A673 (cell line): Measurements from ENCODE around the gene RNGTT.

Source experiments
- EZH2 ChIP-seq: fragments of 200-600 bp; sonication (generic); IDR thresholded peaks from 2 replicates; pipeline ENCODE4 v1.6.1; 2017; ENCODE audit warnings: borderline replicate concordance, low read depth, mild to moderate bottlenecking, mixed read lengths, antibody characterized with exemption, low read length; ENCODE audit not compliant: poor library complexity, severe bottlenecking
- TF ChIP-seq, protein P1 (sequence below): fragments of 300-800, 200-600 bp; sonication (generic); conservative IDR thresholded peaks from 2 replicates; pipeline ENCODE4 v1.5.1; 2017; ENCODE audit warnings: low read depth, mild to moderate bottlenecking, antibody characterized with exemption, low read length, moderate library complexity, mixed read lengths

GRCh38 chr6:88669475-88669874, 293.9 kb downstream of the RNGTT start:
- TF ChIP-seq, protein P1, sequence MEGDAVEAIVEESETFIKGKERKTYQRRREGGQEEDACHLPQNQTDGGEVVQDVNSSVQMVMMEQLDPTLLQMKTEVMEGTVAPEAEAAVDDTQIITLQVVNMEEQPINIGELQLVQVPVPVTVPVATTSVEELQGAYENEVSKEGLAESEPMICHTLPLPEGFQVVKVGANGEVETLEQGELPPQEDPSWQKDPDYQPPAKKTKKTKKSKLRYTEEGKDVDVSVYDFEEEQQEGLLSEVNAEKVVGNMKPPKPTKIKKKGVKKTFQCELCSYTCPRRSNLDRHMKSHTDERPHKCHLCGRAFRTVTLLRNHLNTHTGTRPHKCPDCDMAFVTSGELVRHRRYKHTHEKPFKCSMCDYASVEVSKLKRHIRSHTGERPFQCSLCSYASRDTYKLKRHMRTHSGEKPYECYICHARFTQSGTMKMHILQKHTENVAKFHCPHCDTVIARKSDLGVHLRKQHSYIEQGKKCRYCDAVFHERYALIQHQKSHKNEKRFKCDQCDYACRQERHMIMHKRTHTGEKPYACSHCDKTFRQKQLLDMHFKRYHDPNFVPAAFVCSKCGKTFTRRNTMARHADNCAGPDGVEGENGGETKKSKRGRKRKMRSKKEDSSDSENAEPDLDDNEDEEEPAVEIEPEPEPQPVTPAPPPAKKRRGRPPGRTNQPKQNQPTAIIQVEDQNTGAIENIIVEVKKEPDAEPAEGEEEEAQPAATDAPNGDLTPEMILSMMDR = no peak
- no peak for TF ChIP-seq EZH2
